Right kidney (tissue), 1 donor: ENCODE results near the gene PSMB3.

Experiments
- DNase-seq: peaks from one replicate; pipeline ENCODE4 v3.0.0-alpha.2; 2016

Gene PSMB3

DNA sequence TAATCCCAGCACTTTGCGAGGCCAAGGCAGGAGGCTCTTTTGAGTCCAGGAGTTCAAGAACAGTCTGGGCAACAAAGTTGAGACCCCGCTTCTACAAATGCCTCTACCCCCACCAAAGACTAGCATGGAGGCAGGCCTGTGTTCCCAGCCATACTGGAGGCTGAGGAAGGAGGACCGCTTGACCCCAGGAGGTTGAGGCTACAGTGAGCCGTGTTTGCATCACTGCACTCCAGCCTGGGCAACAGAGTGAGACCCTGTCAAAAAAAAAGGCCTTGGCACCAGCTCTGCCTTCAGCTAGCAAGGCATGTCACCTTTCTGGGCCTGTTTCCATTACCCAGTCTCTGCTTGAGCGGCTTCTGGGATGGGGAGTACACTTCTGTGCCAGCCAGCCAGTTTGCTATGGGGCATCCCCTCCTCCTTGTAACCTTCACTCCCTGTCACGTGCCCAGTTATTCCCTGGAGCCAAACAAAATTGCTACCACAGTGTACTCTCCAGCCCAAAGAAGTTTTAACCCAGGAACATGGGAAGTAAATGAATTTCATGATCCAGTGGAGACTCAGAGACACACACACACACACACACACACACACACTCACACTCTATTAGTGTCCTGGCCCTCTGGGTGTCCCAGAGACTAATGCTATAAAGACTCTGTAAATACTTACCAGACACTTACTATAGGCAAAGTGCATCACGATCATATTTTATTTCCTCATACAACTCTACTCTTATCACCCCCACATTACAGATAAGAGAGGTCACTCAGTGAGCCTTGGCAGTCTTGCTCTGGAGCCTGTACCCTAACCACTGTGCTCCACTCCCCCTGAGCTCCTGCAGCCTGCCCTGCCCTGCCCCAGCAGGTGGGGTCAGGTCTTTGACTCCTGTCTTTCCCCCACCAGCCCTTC, 19.9 kb upstream of the PSMB3 start:
- DNase-seq: no peak

DNA sequence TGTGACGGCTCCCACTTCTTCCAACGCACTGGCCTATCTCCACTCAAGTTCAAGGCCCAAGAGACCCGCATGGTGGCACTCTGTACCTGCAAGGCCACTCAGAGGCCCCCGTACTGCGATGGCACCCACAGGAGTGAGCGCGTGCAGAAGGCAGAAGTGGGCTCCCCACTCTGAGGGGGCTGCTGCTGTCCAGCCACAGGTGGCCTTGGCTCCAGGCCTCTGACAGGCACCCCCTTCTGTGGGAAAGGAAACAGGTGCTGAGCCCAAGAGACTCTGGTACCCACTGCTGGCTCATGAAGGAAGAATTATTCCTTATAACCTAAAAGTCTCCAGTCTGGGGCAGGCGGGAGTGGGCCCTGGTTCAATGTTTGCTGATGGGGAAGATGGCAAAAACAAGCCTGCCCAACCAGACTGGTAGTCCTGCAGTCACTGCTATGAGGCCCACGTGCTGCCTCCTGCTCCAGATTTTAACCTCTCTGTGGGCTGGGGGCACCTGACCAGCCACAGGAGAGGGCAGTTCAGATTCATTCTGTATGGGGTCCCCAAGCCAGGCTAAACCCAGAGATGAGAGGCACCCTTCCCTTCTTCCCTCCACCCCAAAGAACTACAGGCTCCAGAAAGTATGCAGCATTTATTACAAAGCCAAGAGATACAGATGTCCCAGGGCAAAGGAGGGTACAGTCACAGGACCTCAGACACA, 19.1 kb upstream of the PSMB3 start:
- DNase-seq: no peak

DNA sequence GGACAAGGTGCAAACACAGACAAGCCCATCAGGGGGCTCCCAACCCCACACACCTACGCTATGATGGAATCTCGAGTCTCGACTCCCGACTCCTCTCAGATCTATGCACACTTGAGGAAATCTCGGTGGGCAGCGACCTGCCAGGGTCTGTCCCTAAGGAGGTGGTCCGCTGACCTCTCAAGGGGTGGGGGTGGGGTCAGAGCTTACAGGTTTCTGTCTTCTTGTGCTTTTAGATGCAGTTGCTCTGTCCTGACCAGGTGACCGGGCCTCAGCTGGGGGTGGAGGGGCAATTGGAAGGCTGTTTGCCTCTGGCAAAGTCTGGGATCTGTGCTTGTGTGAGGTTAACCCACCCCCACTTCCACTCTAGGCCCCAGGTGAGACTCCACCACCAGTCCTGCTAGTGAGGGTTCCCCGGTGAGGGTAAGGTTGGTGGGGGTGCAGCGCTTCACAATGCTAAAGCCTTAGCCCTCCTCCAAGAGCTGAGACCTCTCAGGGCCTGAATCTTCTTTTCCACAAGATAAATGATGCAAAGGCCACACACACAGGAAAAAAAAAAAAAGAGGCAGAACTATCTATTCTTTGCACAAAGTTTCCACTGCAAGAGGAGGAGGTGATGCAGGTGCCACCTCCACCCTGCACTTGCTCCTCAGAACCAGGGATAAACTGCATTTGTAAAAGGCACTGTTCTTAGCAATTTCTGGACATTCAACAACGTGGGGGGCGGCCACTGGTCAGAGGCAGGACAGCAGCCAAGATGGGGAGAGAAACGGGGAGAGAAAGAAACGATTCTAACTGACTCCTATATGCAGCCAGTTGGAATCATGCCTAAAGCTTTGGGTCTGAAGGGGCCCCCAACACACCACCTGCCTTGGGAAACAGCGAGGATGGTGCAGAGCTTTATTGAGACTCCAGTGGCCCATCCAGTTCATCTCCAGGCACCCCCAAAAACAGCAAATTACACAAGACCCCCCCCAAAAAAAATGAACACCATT, 18.3 kb upstream of the PSMB3 start:
- no peak for DNase-seq

DNA sequence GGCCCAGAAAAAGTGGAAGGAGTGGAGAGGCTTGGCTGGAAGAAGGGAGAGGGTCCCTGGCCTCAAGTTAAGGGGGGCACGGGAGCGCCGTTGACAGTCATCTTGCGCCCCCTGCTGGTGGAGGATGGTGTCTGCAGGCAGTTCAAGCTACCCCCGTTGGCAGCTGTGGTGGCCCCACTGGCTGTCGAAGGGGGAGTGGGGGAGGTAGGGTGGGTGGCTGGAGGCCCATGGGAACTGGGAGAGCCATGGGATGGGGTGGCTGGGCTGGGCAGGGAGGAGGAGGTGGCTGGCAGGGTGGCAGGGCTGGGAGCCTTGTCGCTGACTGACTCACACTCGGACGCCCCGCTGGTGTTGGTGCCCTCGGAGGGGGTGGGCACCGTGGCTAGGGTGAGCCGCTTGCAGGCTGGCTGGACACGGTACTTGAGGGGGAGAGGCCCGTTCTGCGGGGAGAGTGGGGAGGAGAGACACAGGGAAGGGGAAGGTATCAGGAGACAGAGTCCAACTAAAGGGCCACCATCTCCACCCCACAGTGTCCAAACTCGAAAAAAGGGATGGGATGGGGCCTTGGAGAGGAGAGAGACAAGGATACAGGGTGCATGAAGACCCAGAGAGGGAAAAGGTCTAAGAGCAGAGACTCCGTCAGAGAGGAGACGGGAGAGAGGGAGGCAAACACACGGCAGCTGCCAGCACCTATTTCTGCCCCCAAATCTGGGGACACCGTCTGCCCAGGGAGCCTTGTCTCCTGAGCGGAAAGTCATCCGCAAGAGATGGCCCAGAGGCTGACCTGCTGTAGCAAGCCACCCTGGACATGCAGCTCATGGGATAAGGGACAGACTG, 17.2 kb upstream of the PSMB3 start:
- DNase-seq: no peak

DNA sequence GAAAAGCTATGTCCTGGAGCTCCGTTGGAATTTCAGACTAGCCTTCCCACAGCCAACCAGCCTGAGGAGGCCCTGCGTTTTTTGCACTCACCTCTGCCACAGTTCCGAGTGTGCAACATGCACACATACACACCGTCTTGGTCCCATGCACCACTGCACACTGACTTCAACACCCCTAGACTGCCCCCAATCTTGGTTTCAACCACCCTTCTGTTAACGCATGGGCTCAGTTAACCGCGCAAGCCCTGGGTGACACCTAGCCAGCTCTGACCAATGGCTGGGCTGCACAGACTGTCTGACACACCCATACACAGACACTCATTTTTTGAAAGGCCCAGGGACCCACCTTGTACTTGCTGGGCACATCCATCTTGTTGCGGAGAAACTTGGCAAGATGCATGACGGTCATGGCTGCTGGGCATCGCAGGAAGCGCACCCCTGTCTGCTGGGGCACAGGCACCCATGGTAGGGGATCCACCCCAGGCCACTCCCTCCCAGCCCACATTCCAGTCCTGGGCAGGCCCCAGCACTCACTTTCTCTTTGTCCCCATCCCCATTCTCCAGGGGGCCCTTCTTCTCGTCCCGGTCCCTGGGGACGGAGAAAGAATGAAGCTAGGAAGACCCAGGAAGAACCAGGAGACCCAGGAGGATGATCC, 14.4 kb upstream of the PSMB3 start:
- DNase-seq: no peak

DNA sequence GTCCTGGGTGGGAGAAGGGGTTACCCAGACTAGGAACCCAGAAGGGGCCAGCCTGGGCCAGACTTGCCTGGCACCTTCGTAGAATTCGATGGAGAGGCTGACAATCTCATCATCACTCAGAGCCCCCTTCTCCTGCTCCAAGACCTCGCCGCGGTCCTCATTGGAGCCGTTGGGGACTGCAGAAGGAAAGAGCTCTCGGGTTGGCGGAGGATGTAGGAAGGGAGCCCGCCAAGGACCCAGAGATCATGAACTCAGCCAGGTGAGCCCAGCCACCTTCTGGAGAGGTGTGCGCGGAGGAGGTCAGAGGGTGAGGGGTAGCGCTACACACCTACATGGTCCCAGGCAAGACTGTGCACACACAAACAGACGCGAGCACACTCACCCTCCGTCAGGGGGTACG, 13.9 kb upstream of the PSMB3 start:
- DNase-seq: no peak

DNA sequence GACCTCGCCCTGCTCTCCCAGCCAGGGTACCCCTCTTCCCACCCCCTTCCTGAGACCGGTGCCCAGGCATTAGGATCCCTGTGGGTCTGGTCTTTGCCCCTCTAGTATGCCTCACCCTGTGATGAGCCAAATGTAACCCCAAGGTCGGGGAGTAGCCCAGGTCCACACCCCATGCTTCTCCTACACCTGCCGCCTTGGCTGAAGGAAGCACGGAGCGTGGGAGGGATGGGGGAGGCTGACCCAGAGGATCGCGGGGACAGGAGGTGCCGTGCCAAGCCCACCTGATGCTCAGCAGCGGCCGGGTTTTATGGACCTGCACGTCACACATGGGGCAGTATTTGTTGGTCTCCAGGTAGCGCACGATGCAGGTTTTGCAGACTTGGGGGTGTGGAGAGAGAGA, 13.2 kb upstream of the PSMB3 start:
- no peak for DNase-seq

DNA sequence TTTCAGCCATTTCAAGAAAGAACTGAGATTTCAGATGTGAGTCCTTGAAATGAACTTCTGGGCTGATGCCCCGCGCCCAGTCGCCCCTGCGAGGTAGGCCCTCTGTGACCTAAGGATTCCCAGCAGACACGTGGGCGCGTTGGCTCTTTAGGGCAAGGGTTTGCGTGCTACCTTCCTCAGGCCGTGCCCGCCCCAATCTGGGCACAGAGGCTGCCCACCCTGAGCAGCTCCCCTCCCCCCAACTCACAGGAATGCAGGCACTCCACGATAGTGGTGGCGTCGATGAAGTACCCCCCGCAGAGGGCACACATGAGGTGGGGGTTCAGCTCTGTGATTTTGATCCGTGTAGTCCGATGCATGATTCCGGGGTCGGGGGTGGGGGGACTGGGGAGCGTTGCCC, 12.5 kb upstream of the PSMB3 start:
- no peak for DNase-seq

DNA sequence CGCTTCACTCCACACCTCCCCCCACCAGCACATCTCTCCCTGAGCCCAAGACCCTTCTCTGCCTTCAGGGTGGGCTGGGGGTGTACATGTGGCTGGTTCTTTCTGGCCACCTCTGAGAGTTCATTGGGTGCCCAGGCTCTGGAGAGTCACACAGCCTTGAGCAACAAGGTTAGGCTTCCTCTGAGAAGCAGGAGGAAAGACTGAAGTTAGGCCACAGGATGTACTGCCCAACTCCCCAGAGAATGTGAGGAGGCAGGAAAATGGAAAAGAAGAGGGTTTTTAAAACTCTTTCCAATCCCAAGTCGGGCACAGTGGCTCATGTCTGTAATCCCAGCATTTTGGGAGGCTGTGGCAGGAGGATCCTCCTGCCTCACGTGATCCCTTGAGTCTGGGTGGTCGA, 11.7 kb upstream of the PSMB3 start:
- DNase-seq: no peak

DNA sequence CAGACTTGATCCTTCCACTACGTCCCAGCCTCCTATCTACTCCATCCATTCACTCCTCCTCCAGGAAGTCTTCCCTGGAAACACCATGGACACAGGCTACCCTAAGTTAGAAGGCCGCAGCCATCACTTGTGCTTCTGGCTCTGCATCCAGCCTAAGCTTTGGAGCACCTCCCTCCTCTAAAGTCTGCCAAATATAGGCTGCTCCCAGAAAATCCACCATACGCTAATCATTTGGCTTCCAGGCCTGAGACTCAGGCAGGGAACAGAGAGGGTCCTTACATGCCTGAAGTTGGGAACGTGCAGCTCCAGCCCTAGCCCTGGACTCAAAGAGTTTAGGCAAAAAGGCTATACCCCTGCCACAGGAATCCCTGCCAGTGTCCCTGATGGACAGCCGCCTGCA, 11.1 kb upstream of the PSMB3 start:
- DNase-seq: no peak

DNA sequence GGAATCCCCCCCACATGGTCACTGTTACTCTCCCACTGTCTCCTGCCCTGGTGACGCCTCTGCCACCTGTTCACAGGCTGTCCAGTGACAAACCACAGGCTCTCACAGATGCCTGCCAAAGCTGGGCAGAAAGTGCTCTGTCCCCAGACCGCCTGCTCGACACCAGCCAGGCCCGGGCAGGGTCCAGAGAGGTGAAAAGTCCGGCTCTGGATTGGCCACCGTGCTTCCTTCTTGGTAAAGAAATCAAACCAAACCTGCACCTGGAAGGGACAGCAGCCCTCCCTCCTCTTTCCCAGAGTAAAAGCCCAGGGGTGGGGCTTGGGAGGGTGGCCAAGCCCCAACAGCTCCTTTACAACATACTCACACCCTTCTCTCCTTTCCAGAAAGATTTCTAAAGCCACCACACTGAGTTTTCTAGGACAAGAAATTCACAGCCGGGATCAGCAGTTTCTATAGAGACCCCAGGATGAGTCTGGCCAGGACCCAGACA, 10.6 kb upstream of the PSMB3 start:
- no peak for DNase-seq

DNA sequence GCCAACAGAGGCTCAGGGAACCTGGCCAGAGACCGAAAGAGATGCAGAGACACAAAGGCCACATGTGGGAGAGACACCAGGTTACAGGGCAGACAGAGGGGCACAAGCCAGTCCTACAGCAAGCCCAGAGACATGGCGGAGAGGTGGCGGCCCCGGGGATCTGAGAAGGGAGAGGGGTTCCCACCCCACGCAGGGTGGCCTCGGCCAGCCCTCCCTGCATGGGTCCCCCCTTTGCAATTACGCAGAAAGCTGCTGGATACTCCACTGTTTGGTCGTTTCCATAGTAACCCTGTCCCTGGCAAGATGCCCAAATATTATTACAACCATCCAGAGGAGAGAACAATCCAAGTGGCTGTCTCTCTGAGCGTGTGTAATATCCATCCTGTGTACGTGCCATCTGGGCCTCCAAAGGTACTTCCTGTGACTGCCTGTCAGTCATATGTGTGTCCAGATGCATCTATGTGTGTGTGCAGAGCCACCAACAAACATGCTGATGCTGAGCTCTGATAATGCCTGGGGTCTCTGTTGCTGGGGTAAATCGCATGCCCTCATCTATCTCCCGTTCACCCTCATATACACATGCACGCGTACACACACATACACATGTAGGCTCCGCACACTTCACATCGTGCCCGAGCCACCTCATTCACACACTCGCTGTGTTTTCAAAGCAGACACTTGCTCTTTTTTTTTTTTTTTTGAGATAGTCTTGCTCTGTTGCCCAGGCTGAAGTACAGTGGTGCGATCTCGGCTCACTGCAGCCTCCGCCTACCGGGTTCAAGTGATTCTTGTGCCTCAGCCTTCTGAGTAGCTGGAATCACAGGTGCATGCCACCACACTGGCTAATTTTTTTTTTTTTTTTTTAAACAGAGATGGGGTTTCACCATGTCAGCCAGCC, 9.9 kb upstream of the PSMB3 start:
- no peak for DNase-seq

DNA sequence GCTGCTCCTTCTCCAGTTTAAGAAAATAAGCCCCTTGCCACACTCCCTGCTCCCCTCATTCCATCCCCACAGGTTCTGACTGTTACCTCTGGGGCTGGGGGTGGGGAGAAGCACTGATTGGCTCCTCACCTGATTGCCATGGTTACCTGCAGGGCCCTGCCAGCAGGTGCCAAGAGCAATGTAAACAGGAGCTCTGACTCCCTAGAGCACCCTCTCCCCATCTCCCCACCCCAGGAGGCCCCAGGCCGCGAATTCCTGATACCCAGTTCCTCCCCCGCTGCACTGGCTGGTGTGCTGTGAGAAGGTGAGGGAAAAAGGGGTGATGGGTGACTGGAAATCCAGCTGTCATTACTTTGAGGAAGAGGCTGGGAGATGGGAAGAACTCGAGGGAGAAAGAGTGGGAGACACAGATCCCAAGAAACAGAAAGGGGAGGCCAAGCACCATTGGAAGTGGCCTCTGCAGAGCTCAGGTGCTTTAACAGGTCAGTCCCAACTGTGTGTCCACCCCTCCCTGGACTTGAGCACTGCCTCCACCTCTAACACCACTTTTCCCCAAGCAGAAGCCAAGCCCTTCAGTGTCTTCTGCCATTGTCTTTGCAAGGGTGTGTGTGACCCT, 8.9 kb upstream of the PSMB3 start:
- no peak for DNase-seq

DNA sequence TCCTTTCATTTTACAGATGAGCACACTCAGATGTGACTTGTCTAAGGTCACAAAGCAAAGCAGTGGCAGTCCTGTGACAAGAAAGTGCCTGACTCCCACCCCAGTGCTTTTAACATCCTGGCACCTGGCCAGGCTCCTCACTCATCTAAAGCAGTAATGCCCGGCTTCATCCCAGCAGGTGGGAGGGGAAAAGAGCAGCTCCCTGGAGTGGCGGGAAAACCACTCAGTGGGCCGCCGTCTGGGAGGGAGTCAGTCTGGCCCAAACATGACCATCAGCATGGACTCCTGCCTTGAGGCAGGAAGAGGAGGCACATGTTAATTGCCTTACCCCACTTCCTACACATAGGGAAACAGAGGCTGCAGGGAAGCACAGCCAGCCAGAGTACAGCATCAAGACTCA, 7.0 kb upstream of the PSMB3 start:
- no peak for DNase-seq

DNA sequence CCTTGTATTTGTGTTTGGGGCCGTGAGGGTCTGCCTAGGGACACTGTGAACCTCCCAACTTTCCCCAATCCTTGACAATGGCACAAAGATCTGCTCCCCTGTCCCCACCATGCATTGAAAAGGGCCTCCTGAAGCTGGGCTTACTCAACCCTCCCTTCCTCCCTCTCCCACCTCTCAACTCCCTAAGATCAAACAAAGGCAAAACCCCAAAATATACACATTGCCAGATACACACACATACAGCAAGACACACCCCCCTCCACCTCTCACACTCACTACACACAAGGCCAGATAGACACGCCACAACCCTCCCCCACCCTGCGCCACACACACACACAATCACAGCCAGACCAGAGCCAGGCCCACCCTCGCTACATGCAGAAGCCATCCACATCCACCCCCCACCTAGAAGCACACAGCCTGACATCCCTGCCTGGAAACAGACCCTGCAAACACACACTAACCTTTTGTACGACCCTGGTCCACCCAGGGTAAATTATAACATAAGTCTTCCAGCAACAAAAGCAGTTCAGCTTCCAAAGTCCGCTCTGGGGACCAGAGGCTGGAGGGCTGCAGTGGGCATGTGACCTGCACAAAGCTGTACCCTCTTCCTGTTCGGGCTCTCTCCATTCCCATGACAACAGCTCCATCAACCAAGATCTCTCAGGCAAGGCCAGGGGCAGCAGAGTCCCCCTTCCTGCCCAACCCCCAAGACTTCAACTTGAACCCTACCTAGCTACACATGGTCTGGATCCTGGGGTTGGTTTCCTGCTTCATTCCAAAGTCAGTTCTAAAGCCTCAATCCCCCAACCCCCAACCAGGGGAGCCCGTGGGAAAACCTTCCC, 6.3 kb upstream of the PSMB3 start:
- no peak for DNase-seq

DNA sequence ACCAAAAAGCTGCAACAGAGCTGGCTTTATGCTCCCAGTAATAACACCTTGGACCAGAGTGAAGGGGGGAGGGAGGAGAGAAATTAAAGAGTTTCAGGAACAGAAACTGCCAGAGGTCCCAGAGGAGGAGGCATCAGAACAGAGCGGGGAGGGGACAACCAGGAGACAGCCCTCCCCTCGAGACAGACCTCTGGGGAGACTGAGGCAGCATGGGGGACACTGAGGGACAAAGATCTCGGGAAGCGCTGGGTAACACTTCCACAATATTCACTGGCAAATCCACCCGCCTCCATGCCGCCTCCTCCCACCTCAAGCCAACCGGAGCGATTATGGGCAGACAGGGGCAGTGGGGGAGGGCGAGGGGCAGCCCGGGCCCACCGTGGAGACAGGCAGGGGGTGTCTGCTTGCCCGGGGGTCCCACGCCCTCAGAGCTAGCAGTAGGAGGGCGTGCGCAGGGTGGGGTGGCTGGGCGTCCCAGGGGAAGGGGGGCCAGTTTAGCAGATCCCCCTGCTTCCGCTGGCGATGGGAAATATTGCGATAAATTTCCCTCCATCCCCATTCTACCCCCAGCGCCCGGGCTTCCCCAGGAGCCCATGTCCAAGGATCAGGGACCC, 5.6 kb upstream of the PSMB3 start:
- no peak for DNase-seq

DNA sequence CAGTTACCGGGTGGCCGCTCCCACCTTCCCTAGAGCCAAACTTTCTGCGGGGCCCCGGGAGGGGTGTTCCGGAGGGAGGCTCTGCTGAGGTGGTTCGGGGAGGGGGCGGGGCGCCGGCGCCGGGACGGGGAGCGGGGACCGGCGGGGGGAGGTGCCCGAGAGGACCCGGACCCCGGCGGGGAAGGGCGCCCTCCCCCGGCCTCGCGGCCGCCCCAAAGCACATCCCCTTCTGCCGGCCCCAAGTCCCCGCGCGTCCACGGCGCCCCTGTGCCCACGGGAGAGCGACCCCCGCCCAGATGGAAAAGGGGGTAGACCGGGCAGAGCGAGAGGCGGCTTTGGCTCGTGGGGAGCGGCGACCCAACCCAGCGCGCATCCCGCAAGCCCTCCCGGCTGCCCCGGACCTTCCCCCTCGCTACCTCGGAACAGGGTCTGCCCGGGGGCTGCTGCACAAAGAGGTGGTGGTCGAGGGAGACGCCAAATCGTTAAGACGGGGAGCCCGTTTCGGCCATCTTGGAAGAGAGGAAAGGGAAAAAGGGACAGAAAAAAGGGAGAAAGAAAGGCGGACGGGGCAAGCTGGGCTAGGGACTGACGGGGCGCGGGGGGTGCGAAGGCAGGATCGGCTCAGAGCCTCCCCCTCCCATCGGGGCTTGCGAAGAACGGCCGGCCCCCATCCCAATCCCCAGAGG, 4.9 kb upstream of the PSMB3 start:
- DNase-seq: peak; percentile 77
